RWPE2 (cell line): ENCODE results near the gene TTC16.
"Not testable (repeated sequence)": the region's sequence is repeated elsewhere in the genome, so short reads cannot be mapped to it uniquely, and the experiment has no call there.

Experiments used
- ATAC-seq: fragments of 200-7000 bp; cut with Tn5 transposase; 3 replicates; pipeline ENCODE4 v1.9.1; 2021; ENCODE audit warnings: low read depth
- DNase-seq: peaks from one replicate; pipeline ENCODE4 v3.0.0-alpha.2; 2020; ENCODE audit warnings: low spot score
- H3K27ac ChIP-seq: fragments of 450-650 bp; 2 replicates; pipeline ENCODE4 v1.5.1; 2017; ENCODE audit warnings: mild to moderate bottlenecking; ENCODE audit not compliant: poor library complexity, severe bottlenecking
- H3K27me3 ChIP-seq: fragments of 250-450 bp; sonication (Bioruptor Pico); 2 replicates; pipeline ENCODE4 v1.5.1; 2021; ENCODE audit warnings: mild to moderate bottlenecking, moderate library complexity; ENCODE audit not compliant: insufficient read depth, poor library complexity, severe bottlenecking
- H3K36me3 ChIP-seq: fragments of 250-450 bp; sonication (Bioruptor Pico); 2 replicates; pipeline ENCODE4 v1.5.1; 2020; ENCODE audit warnings: low read depth, mild to moderate bottlenecking, moderate library complexity
- H3K4me1 ChIP-seq: fragments of 250-450 bp; sonication (Bioruptor Pico); 2 replicates; pipeline ENCODE4 v1.5.1; 2021; ENCODE audit warnings: mild to moderate bottlenecking, moderate library complexity; ENCODE audit not compliant: insufficient read depth, poor library complexity, severe bottlenecking
- H3K4me3 ChIP-seq: fragments of 250-450 bp; sonication (Bioruptor Pico); 2 replicates; pipeline ENCODE4 v1.5.1; 2021; ENCODE audit warnings: mild to moderate bottlenecking, moderate library complexity; ENCODE audit not compliant: severe bottlenecking
- H3K9me3 ChIP-seq: fragments of 250-450 bp; sonication (Bioruptor Pico); 2 replicates; pipeline ENCODE4 v1.5.1; 2021; ENCODE audit warnings: mild to moderate bottlenecking, moderate library complexity; ENCODE audit not compliant: severe bottlenecking
- TF ChIP-seq, protein P1 (sequence below): fragments of 450-650 bp; IDR thresholded peaks from one replicate; pipeline ENCODE4 v1.5.1; 2017; ENCODE audit warnings: mild to moderate bottlenecking, moderate library complexity; ENCODE audit not compliant: poor library complexity, severe bottlenecking

TTC16 gene

GRCh38 chr9:127756233-127756632, 40.4 kb downstream of the TTC16 start:
- Histone ChIP-seq H3K27ac (no peak overlapping the region), H3K36me3 (no peaks in the 10 kb centered on the region), H3K4me1 (no peaks in the 10 kb centered on the region), H3K4me3 (no peak overlapping the region), H3K9me3 (no peaks in the 10 kb centered on the region), H3K27me3 (peaks cover 39% of the 10 kb centered on the region)
- ATAC-seq (no peak), DNase-seq (no peak)
- TF ChIP-seq, protein P1, sequence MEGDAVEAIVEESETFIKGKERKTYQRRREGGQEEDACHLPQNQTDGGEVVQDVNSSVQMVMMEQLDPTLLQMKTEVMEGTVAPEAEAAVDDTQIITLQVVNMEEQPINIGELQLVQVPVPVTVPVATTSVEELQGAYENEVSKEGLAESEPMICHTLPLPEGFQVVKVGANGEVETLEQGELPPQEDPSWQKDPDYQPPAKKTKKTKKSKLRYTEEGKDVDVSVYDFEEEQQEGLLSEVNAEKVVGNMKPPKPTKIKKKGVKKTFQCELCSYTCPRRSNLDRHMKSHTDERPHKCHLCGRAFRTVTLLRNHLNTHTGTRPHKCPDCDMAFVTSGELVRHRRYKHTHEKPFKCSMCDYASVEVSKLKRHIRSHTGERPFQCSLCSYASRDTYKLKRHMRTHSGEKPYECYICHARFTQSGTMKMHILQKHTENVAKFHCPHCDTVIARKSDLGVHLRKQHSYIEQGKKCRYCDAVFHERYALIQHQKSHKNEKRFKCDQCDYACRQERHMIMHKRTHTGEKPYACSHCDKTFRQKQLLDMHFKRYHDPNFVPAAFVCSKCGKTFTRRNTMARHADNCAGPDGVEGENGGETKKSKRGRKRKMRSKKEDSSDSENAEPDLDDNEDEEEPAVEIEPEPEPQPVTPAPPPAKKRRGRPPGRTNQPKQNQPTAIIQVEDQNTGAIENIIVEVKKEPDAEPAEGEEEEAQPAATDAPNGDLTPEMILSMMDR = no peak

GRCh38 chr9:127756776-127757175, 40.9 kb downstream of the TTC16 start:
- not testable (repeated sequence) for H3K4me3 ChIP-seq, H3K9me3 ChIP-seq, H3K4me1 ChIP-seq, H3K36me3 ChIP-seq, ATAC-seq, DNase-seq, H3K27ac ChIP-seq
- H3K27me3 ChIP-seq = peaks cover 39% of the 10 kb centered on the region

GRCh38 chr9:127758843-127759242, 43.0 kb downstream of the TTC16 start:
- Histone ChIP-seq H3K27ac (no peak overlapping the region), H3K4me3 (no peak overlapping the region), H3K4me1 (no peaks in the 10 kb centered on the region), H3K36me3 (no peaks in the 10 kb centered on the region), H3K27me3 (peaks cover 23% of the 10 kb centered on the region), H3K9me3 (no peaks in the 10 kb centered on the region)
- TF ChIP-seq, protein P1 = no peak
- ATAC-seq (no peak), DNase-seq (no peak)

GRCh38 chr9:127761061-127761460, 45.2 kb downstream of the TTC16 start:
- ATAC-seq (no peak), DNase-seq (no peak)
- TF ChIP-seq, protein P1 = no peak
- Histone ChIP-seq H3K4me3 (no peak overlapping the region), H3K27ac (no peak overlapping the region), H3K4me1 (no peaks in the 10 kb centered on the region), H3K9me3 (no peaks in the 10 kb centered on the region), H3K27me3 (peaks cover 3% of the 10 kb centered on the region), H3K36me3 (no peaks in the 10 kb centered on the region)

- no peaks in the 10 kb centered on the region for H3K27me3 ChIP-seq
- H3K9me3 ChIP-seq = no peaks in the 10 kb centered on the region
- no peak overlapping the region for H3K4me3 ChIP-seq
- H3K36me3 ChIP-seq = no peaks in the 10 kb centered on the region
- H3K4me1 ChIP-seq = no peaks in the 10 kb centered on the region
- DNase-seq = no peak
- no peak; the same call in 2 of the 3 replicates for ATAC-seq
- no peak overlapping the region for H3K27ac ChIP-seq
- TF ChIP-seq, protein P1 = no peak
Observed at GRCh38 chr9:127761491-127761956, 45.6 kb downstream of the TTC16 start.
